ENCODE results near the gene SLC25A41. TPM values are rescaled to one million over a fixed set of nuclear protein-coding genes. Genes with fewer than 3 reads are reported as not detected.

SLC25A41 gene
- total RNA-seq, 3 donors from 2014 or later: 0.32 to 1.4 (median 0.43) TPM

- intact Hi-C loops (cut with DNase I, micrococcal nuclease): no loop called here
- no peak for DNase-seq
- TF ChIP-seq CTCF (IDR thresholded peaks at IDR 0.05): no peak
- H3K4me3 ChIP-seq: no peak overlapping the region
- no peak for ATAC-seq
- H3K36me3 ChIP-seq (ENCODE audit: low read depth): no peaks in the 10 kb centered on the region
- H3K9me3 ChIP-seq: no peaks in the 10 kb centered on the region
- no peaks in the 10 kb centered on the region for H3K4me1 ChIP-seq (ENCODE audit: low read depth)
Measured at GRCh38 chr19:6443986-6444385, 10.4 kb upstream of the SLC25A41 start.

GRCh38 chr19:6442087-6442688, 8.6 kb upstream of the SLC25A41 start:
- TF ChIP-seq CTCF (IDR thresholded peaks at IDR 0.05): no peak
- DNase-seq: no peak
- Histone ChIP-seq H3K4me3 (no peak overlapping the region), H3K36me3 (ENCODE audit: low read depth) (no peaks in the 10 kb centered on the region), H3K9me3 (no peaks in the 10 kb centered on the region), H3K4me1 (ENCODE audit: low read depth) (no peaks in the 10 kb centered on the region)
- ATAC-seq: no peak
- intact Hi-C loops (cut with DNase I, micrococcal nuclease): no loop called here

GRCh38 chr19:6440905-6441304, 7.3 kb upstream of the SLC25A41 start:
- H3K9me3 ChIP-seq: no peaks in the 10 kb centered on the region
- intact Hi-C loops (cut with DNase I, micrococcal nuclease): no loop called here
- DNase-seq (no peak), ATAC-seq (no peak)
- H3K36me3 ChIP-seq (ENCODE audit: low read depth): no peaks in the 10 kb centered on the region
- no peak overlapping the region for H3K4me3 ChIP-seq
- no peak for TF ChIP-seq CTCF (IDR thresholded peaks at IDR 0.05)
- no peaks in the 10 kb centered on the region for H3K4me1 ChIP-seq (ENCODE audit: low read depth)

GRCh38 chr19:6439743-6440142, 6.2 kb upstream of the SLC25A41 start:
- DNase-seq: no peak
- Histone ChIP-seq H3K9me3 (no peaks in the 10 kb centered on the region), H3K4me1 (ENCODE audit: low read depth) (no peaks in the 10 kb centered on the region), H3K36me3 (ENCODE audit: low read depth) (no peaks in the 10 kb centered on the region), H3K4me3 (no peak overlapping the region)
- no peak for ATAC-seq
- no peak for TF ChIP-seq CTCF (IDR thresholded peaks at IDR 0.05)
- intact Hi-C loops (cut with DNase I, micrococcal nuclease): no loop called here

GRCh38 chr19:6433165-6433564, 398 bp downstream of the SLC25A41 start:
- DNase-seq (no peak), ATAC-seq (no peak)
- Histone ChIP-seq H3K4me3 (no peak overlapping the region), H3K4me1 (ENCODE audit: low read depth) (no peaks in the 10 kb centered on the region), H3K9me3 (no peaks in the 10 kb centered on the region), H3K36me3 (ENCODE audit: low read depth) (no peaks in the 10 kb centered on the region)
- TF ChIP-seq CTCF (IDR thresholded peaks at IDR 0.05): no peak
- intact Hi-C loops (cut with DNase I, micrococcal nuclease): no loop called here

GRCh38 chr19:6431891-6432290, 1.7 kb downstream of the SLC25A41 start:
- TF ChIP-seq CTCF (IDR thresholded peaks at IDR 0.05): no peak
- DNase-seq (no peak), ATAC-seq (no peak)
- Histone ChIP-seq H3K4me3 (no peak overlapping the region), H3K9me3 (no peaks in the 10 kb centered on the region), H3K4me1 (ENCODE audit: low read depth) (no peaks in the 10 kb centered on the region), H3K36me3 (ENCODE audit: low read depth) (no peaks in the 10 kb centered on the region)
- intact Hi-C loops (cut with DNase I, micrococcal nuclease): no loop called here

Measured in mucosa of descending colon (tissue), 3 donors.